K562 (cell line): ENCODE data around the gene PRELID3B. TPM values are rescaled to one million over a fixed set of nuclear protein-coding genes. Genes with fewer than 3 reads are reported as not detected.

Experiments
- ARNT ChIP-seq, 2 experiments: fragments of 450-650 bp; IDR thresholded peaks; 2 replicates each; pipeline ENCODE4 v1.6.1; 2016; ENCODE audit warnings: mild to moderate bottlenecking in 1 of 2
- EGR1 ChIP-seq: fragments of 450-650 bp; conservative IDR thresholded peaks from 2 replicates; pipeline ENCODE4 v1.6.1; 2017; ENCODE audit warnings: mild to moderate bottlenecking
- ETV5 ChIP-seq: sonication (generic); formaldehyde crosslinking; IDR thresholded peaks from 2 replicates; pipeline ENCODE4 v1.4.0; 2020; ENCODE audit warnings: low read depth, mild to moderate bottlenecking, missing genetic modification reagents
- ILK ChIP-seq: fragments of 450-650 bp; IDR thresholded peaks from 2 replicates; pipeline ENCODE4 v1.6.1; 2016; ENCODE audit warnings: missing genetic modification characterization, low read depth, mild to moderate bottlenecking, missing compliant biosample characterization, moderate library complexity, borderline replicate concordance
- MYBL2 ChIP-seq, 2 experiments: fragments of 450-650 bp in 1 of 2; sonication (generic) in 1 of 2; formaldehyde crosslinking in 1 of 2; IDR thresholded peaks; 2 replicates each; pipeline versions ENCODE4 v1.6.1 to v1.8.1; 2017 to 2022; ENCODE audit warnings: borderline replicate concordance in 1 of 2, inconsistent platforms in 1 of 2, low read depth in 1 of 2, mild to moderate bottlenecking in 1 of 2, missing genetic modification reagents in 1 of 2, moderate library complexity in 1 of 2
- NFYB ChIP-seq: IDR thresholded peaks from 2 replicates; pipeline ENCODE4 v1.6.1; 2011; ENCODE audit warnings: mild to moderate bottlenecking, moderate library complexity; ENCODE audit not compliant: insufficient read length; ENCODE audit errors: extremely low read depth
- SMARCE1 ChIP-seq: fragments of 450-650 bp; IDR thresholded peaks from 2 replicates; pipeline ENCODE4 v1.7.1; 2016; ENCODE audit warnings: mild to moderate bottlenecking
- ZNF324 ChIP-seq: fragments of 250-450 bp; sonication (Bioruptor Pico); IDR thresholded peaks from 2 replicates; pipeline ENCODE4 v1.4.0; 2020; ENCODE audit warnings: mild to moderate bottlenecking
- ZNF589 ChIP-seq: fragments of 200-800 bp; sonication (Bioruptor generic); IDR thresholded peaks from 2 replicates; pipeline ENCODE4 v1.6.1; 2016; ENCODE audit warnings: low read depth, missing genetic modification characterization, missing compliant biosample characterization
- polyA plus RNA-seq, 8 experiments: library from polyadenylated mRNA; depleted of rRNA in 4 of 8; stranded (reverse) in 5 of 8; unstranded in 3 of 8; fragments of >200 nt; fragmentation: Nextera tagmentation in 2 of 8; fragmentation: Illumina TruSeq in 1 of 8; extraction: Ambion mirVana in 2 of 8; extraction: Trizol in 1 of 8; gene quantifications; 2 replicates each; pipeline versions ENCODE4 v1.2.1 to v1.2.3, GENCODE V29; 2011 to 2014; ENCODE audit warnings: inconsistent platforms in 1 of 8, missing spikeins in 1 of 8
- total RNA-seq, 7 experiments: library from RNA; depleted of rRNA in 6 of 7; stranded (reverse); fragments of >200 nt in 6 of 7; fragmentation: Illumina TruSeq in 2 of 7; extraction: Trizol in 2 of 7; gene quantifications; 2 replicates each; pipeline versions ENCODE4 v1.2.1 to v1.2.3, GENCODE V29; 2011 to 2021; ENCODE audit warnings: low replicate concordance in 1 of 7
- TF ChIP-seq, protein P1 (sequence below): sonication (generic); formaldehyde crosslinking; IDR thresholded peaks from 2 replicates; pipeline ENCODE4 v1.8.0; 2022; ENCODE audit warnings: missing genetic modification reagents, mild to moderate bottlenecking, borderline replicate concordance
- TF ChIP-seq, protein P2 (sequence below): sonication (generic); formaldehyde crosslinking; IDR thresholded peaks from 2 replicates; pipeline ENCODE4 v1.8.0; 2022; ENCODE audit warnings: mild to moderate bottlenecking, missing genetic modification reagents, borderline replicate concordance
- TF ChIP-seq, protein P3 (sequence below): fragments of 250-450 bp; sonication (Bioruptor Pico); IDR thresholded peaks from 2 replicates; pipeline ENCODE4 v1.5.0; 2021; ENCODE audit warnings: mild to moderate bottlenecking, borderline replicate concordance
- TF ChIP-seq, protein P4 (sequence below): fragments of 450-650 bp; formaldehyde crosslinking; IDR thresholded peaks from 2 replicates; pipeline ENCODE4 v1.4.0; 2020; ENCODE audit warnings: mild to moderate bottlenecking
- TF ChIP-seq, protein P5 (sequence below): fragments of 450-650 bp; formaldehyde crosslinking; IDR thresholded peaks from 2 replicates; pipeline ENCODE4 v1.4.0; 2020; ENCODE audit warnings: mild to moderate bottlenecking, moderate library complexity
- TF ChIP-seq, protein P6 (sequence below): sonication (generic); formaldehyde crosslinking; IDR thresholded peaks from 2 replicates; pipeline ENCODE4 v1.8.0; 2022; ENCODE audit warnings: mild to moderate bottlenecking, missing genetic modification reagents
- TF ChIP-seq, protein P7 (sequence below): IDR thresholded peaks from 2 replicates; pipeline ENCODE4 v1.6.1; 2011; ENCODE audit not compliant: insufficient read length; ENCODE audit errors: extremely low read depth

PRELID3B gene
- total and polyA plus RNA-seq, 9 of the 15 experiments (the other 6 are each of a cell fraction or from before 2014, with no cell fraction given) = 77.0 to 186 (median 101) TPM

DNA sequence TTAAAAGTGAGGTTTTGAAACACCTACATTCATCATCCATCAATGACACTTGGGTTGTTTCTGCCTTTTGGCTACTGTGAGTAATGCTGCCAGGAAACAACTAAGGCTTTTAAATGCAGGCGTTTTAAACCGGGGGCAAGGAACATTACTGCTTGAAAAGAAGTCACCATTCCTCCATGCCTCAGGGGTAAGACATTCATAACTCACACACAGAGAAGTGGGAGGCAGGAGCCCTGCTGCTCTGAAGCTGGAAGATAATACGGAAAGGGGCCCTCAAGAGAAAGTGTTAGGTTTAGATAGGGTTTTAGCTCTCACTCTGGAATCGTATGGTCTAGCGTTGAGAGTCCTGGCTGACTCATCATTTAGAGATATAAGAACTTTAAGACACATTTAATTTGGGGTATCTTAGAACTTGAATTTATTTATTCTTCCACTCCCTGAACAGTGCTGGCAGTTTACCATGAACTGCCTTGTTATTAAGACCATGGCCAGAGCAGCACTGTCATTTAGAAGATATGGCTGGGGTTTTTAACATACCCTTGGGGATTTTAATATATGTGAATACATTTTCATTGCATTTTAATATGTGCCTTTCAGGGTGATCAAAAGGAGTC lies 21.5 kb downstream of the PRELID3B start (continued):
- no peak for TF ChIP-seq ETV5 (CRISPR knock-in tag)
- TF ChIP-seq ILK (tag) = no peak
- peak; percentile 78 for TF ChIP-seq EGR1
- TF ChIP-seq, protein P1, sequence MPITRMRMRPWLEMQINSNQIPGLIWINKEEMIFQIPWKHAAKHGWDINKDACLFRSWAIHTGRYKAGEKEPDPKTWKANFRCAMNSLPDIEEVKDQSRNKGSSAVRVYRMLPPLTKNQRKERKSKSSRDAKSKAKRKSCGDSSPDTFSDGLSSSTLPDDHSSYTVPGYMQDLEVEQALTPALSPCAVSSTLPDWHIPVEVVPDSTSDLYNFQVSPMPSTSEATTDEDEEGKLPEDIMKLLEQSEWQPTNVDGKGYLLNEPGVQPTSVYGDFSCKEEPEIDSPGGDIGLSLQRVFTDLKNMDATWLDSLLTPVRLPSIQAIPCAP (CRISPR knock-in tag) = no peak
- TF ChIP-seq, protein P2, sequence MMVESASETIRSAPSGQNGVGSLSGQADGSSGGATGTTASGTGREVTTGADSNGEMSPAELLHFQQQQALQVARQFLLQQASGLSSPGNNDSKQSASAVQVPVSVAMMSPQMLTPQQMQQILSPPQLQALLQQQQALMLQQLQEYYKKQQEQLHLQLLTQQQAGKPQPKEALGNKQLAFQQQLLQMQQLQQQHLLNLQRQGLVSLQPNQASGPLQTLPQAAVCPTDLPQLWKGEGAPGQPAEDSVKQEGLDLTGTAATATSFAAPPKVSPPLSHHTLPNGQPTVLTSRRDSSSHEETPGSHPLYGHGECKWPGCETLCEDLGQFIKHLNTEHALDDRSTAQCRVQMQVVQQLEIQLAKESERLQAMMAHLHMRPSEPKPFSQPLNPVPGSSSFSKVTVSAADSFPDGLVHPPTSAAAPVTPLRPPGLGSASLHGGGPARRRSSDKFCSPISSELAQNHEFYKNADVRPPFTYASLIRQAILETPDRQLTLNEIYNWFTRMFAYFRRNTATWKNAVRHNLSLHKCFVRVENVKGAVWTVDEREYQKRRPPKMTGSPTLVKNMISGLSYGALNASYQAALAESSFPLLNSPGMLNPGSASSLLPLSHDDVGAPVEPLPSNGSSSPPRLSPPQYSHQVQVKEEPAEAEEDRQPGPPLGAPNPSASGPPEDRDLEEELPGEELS = 0 out of 2 replicates have a peak, but pooled peaks have one; percentile 20
- TF ChIP-seq, protein P3, sequence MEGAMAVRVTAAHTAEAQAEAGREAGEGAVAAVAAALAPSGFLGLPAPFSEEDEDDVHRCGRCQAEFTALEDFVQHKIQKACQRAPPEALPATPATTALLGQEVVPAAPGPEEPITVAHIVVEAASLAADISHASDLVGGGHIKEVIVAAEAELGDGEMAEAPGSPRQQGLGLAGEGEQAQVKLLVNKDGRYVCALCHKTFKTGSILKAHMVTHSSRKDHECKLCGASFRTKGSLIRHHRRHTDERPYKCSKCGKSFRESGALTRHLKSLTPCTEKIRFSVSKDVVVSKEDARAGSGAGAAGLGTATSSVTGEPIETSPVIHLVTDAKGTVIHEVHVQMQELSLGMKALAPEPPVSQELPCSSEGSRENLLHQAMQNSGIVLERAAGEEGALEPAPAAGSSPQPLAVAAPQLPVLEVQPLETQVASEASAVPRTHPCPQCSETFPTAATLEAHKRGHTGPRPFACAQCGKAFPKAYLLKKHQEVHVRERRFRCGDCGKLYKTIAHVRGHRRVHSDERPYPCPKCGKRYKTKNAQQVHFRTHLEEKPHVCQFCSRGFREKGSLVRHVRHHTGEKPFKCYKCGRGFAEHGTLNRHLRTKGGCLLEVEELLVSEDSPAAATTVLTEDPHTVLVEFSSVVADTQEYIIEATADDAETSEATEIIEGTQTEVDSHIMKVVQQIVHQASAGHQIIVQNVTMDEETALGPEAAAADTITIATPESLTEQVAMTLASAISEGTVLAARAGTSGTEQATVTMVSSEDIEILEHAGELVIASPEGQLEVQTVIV (CRISPR knock-in tag) = no peak
- no peak for TF ChIP-seq ZNF324 (CRISPR knock-in tag)
- TF ChIP-seq SMARCE1 = peak; percentile 98
- TF ChIP-seq, protein P4, sequence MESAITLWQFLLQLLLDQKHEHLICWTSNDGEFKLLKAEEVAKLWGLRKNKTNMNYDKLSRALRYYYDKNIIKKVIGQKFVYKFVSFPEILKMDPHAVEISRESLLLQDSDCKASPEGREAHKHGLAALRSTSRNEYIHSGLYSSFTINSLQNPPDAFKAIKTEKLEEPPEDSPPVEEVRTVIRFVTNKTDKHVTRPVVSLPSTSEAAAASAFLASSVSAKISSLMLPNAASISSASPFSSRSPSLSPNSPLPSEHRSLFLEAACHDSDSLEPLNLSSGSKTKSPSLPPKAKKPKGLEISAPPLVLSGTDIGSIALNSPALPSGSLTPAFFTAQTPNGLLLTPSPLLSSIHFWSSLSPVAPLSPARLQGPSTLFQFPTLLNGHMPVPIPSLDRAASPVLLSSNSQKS (CRISPR knock-in tag) = no peak
- TF ChIP-seq, protein P5, sequence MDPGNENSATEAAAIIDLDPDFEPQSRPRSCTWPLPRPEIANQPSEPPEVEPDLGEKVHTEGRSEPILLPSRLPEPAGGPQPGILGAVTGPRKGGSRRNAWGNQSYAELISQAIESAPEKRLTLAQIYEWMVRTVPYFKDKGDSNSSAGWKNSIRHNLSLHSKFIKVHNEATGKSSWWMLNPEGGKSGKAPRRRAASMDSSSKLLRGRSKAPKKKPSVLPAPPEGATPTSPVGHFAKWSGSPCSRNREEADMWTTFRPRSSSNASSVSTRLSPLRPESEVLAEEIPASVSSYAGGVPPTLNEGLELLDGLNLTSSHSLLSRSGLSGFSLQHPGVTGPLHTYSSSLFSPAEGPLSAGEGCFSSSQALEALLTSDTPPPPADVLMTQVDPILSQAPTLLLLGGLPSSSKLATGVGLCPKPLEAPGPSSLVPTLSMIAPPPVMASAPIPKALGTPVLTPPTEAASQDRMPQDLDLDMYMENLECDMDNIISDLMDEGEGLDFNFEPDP = no peak
- TF ChIP-seq, protein P6, sequence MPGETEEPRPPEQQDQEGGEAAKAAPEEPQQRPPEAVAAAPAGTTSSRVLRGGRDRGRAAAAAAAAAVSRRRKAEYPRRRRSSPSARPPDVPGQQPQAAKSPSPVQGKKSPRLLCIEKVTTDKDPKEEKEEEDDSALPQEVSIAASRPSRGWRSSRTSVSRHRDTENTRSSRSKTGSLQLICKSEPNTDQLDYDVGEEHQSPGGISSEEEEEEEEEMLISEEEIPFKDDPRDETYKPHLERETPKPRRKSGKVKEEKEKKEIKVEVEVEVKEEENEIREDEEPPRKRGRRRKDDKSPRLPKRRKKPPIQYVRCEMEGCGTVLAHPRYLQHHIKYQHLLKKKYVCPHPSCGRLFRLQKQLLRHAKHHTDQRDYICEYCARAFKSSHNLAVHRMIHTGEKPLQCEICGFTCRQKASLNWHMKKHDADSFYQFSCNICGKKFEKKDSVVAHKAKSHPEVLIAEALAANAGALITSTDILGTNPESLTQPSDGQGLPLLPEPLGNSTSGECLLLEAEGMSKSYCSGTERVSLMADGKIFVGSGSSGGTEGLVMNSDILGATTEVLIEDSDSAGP (CRISPR knock-in tag) = no peak
- TF ChIP-seq, protein P7, sequence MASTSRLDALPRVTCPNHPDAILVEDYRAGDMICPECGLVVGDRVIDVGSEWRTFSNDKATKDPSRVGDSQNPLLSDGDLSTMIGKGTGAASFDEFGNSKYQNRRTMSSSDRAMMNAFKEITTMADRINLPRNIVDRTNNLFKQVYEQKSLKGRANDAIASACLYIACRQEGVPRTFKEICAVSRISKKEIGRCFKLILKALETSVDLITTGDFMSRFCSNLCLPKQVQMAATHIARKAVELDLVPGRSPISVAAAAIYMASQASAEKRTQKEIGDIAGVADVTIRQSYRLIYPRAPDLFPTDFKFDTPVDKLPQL = no peak
- peak; percentile 62; the same call in 1 of the 2 replicates for TF ChIP-seq ZNF589
- no peak for TF ChIP-seq MYBL2 (IDR thresholded peaks at IDR 0.05; ENCODE audit: low read depth)
- no peak for TF ChIP-seq MYBL2 (CRISPR knock-in tag; IDR thresholded peaks at IDR 0.05; ENCODE audit: borderline replicate concordance)
- no peak for TF ChIP-seq NFYB
- TF ChIP-seq ARNT (IDR thresholded peaks at IDR 0.05) = peak; percentile 75 to 99; a peak in 3 of 4 replicates
